Fibroblast of pulmonary artery (primary cell): ENCODE results near the gene FARP2.
A peak's percentile ranks its signal among the peaks of the same experiment; 100 is the strongest.
"Not testable (repeated sequence)": the region's sequence is repeated elsewhere in the genome, so short reads cannot be mapped to it uniquely, and the experiment has no call there.

ENCODE experiments used
- DNase-seq: peaks from one replicate; pipeline ENCODE4 v3.0.0-alpha.2; 2010; ENCODE audit warnings: low read depth
- H3K4me3 ChIP-seq: replicated peaks from 2 replicates; pipeline ENCODE4 v1.5.1; 2011; ENCODE audit warnings: low read depth, mild to moderate bottlenecking, control low read depth, low read length, moderate library complexity
- TF ChIP-seq, protein P1 (sequence below): IDR thresholded peaks from 2 replicates; pipeline ENCODE4 v1.5.1; 2011; ENCODE audit warnings: mild to moderate bottlenecking, control low read depth, low read length, inconsistent platforms; ENCODE audit errors: missing control alignments

Gene FARP2

DNA sequence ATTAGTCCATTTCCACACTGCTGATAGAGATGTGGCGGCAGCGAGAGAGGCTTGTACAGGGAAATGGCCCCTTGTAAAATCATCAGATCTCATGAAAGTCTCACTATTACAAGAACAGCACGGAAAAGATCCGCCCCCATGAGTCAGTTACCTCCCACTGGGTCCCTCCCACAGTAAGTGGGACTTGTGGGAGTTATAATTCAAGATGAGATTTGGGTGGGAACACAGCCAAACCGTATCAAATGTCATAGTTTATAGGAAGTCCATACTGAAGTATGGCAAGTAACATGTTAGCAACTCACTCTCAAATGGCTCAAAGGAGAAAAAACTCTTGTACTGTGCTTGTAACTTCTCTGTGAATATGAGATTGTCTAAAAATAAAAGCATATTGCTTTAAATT is 56.1 kb downstream of the FARP2 start:
- peak; percentile 92 for DNase-seq
- TF ChIP-seq, protein P1, sequence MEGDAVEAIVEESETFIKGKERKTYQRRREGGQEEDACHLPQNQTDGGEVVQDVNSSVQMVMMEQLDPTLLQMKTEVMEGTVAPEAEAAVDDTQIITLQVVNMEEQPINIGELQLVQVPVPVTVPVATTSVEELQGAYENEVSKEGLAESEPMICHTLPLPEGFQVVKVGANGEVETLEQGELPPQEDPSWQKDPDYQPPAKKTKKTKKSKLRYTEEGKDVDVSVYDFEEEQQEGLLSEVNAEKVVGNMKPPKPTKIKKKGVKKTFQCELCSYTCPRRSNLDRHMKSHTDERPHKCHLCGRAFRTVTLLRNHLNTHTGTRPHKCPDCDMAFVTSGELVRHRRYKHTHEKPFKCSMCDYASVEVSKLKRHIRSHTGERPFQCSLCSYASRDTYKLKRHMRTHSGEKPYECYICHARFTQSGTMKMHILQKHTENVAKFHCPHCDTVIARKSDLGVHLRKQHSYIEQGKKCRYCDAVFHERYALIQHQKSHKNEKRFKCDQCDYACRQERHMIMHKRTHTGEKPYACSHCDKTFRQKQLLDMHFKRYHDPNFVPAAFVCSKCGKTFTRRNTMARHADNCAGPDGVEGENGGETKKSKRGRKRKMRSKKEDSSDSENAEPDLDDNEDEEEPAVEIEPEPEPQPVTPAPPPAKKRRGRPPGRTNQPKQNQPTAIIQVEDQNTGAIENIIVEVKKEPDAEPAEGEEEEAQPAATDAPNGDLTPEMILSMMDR, result no peak
- H3K4me3 ChIP-seq, result no peak overlapping the region

DNA sequence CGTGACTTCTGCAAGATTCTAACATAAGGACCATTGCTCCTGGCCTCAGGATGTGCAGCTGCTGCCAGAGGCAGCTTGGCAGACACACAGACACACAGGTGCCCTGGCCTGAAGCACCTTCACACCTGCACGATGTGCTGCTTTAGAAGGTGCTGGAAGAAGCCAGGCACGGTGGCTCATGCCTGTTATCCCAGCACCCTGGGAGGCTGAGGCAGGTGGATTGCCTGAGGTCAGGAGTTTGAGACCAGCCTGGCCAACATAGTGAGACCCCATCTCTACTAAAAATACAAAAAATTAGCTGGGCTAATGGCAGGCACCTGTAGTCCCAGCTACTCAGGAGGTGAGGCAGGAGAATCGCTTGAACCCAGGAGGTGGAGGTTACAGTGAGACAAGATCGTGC is 57.4 kb downstream of the FARP2 start:
- not testable (repeated sequence) for DNase-seq, H3K4me3 ChIP-seq

DNA sequence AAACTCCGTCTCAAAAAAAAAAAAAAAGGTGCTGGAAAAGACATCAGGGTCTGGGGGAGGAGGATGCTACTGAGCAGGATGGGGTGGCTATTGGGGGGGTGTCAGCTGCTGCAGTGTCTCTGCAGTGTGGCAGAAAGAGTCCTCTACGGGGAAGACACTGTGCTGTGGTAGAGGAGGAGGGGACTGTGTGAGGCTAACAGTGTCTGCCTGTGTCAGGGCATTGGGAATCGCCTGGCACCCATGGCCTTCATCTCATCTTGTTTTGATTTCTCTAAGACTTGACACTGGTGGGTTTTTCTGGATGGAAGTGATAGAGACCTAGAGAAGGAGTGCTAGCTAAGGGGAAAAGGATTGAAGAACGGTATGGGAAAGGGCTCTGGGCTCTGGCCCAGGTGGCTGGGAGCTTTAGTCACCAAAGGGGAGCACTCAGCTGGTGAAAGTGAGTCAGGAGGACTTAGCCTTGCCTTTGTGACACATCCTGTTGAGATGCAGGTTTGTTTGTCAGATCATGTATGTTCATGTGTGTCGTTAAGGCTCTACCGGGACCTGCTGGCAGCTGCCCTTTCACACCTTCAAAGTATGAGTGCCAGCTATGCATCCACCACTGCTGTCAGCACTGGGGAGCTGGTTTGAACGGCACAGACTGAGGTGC is 58.0 kb downstream of the FARP2 start:
- TF ChIP-seq, protein P1, result no peak
- no peak for DNase-seq

DNA sequence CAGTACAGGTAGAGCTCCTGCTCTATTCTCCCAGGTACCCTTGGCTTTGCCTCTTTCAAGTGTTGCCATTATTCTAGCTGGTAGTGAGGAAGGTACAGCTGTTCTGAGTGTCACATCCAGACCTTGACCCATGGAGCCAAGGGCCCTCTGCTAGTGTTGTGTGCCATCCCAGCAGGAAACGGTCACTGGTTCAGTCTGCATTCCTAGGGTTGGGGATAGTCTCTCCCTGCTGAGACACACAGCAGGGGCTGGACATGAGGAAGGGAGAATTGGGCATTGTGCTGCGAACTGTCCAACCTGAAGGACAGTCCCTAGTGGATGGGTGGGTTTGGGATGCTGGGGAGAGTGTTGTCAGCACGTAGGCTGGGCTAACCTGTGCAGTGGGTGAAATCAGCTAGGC is 59.1 kb downstream of the FARP2 start:
- no peak for DNase-seq
- H3K4me3 ChIP-seq, result no peak overlapping the region
- TF ChIP-seq, protein P1, result no peak

More for the DNA sequence above, 58.0 kb downstream of the FARP2 start:
- H3K4me3 ChIP-seq, result no peak overlapping the region

DNA sequence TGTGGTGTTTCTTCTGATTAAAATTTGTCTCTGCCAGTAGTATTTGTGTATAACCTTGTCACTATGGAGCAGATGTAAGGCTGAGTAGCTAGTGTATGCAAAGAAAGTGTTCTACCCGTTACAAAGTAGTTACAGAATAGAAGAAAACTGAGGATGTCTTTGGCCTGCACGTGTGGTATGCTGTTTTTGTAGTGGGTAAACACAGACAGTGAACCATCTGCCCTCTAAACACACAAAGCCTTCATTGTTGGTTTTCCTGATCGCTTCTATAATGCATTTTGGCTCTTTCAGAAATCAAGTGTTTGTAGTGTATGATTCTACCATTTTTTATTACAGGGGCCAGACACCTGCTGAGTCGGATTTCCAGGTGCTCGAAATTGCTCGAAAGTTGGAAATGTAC is 61.5 kb downstream of the FARP2 start:
- H3K4me3 ChIP-seq, result no peak overlapping the region
- TF ChIP-seq, protein P1, result no peak
- no peak for DNase-seq

DNA sequence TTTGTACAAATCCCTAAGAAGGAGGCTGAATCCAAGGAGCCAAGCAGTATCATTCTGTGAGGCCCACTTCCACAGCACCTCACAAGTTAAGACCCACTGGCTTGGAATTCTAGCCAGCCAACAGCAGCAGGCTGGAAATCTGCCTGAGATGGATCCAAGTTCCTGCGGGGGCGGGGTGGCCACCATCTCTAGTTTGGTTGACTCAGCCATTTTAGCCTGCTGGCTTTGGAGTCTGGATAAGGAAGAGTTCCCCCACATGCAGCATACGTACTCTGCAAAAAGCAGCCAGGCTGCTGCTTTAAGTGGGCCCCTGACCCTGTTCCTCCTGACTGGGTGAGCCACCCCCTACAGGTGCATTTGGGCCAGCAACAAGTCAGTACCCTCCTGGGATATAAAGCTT is 65.2 kb downstream of the FARP2 start:
- no peak overlapping the region for H3K4me3 ChIP-seq
- no peak for DNase-seq
- TF ChIP-seq, protein P1, result no peak

DNA sequence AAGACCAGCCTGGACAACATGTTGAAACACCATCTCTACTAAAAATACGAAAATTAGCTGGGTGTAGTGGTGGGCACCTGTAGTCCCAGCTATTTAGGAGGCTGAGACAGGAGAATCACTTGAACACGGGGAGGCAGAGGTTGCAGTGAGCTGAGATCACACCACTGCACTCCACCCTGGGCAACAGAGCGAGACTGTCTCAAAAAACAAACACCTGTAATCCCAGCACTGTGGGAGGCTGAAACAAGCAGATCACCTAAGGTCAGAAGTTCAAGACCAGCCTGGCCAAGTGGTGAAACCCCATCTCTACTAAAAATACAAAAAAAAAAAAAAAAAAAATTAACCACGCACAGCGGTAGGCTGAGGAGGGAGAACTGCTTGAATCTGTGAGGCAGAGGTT is 65.9 kb downstream of the FARP2 start:
- not testable (repeated sequence) for H3K4me3 ChIP-seq, DNase-seq

DNA sequence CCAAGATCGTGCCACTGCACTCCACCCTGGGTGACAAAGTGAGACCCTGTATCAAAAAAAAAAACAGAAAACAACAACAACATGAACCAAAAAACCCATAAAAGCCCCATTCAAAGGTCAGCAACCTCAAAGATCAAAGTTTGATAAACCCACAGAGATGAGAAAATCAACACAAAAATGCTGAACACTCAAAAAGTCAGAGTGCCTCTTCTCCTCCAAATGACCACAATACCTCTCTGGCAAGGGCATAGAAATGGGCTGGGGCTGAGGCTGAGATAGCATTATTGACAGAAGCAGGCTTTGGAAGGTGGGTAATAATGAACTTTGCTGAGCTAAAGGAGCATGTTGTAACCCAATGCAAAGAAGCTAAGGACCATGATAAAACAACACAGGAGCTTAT is 66.3 kb downstream of the FARP2 start:
- H3K4me3 ChIP-seq, result no peak overlapping the region

DNA sequence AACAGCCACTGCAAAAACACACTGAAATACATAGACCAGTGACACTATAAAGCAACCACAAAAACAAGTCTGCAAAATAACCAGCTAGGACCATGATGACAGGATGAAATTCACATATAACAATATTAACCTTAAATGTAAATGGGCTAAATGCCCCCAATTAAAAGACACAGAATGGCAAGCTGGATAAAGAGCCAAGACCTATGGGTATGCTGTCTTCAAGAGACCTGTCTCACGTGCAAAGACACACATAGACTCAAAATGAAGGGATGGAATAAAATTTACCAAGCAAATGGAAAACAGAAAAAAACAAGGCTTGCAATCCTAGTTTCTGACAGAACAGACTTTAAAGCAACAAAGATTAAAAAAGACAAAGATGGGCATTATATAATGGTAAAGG is 67.4 kb downstream of the FARP2 start:
- DNase-seq, H3K4me3 ChIP-seq: not testable (repeated sequence)

More for the DNA sequence above, 66.3 kb downstream of the FARP2 start:
- TF ChIP-seq, protein P1, result no peak
- no peak for DNase-seq
